NCI-H187 (cell line): ENCODE results near the gene AP1M2.
"Not testable (repeated sequence)": the region's sequence is repeated elsewhere in the genome, so short reads cannot be mapped to it uniquely, and the experiment has no call there.

Source experiments
- DNase-seq, 2 experiments: peaks; one replicate each; lab custom pipeline; 2025; lab: John Stamatoyannopoulos, UW

AP1M2 gene

DNA sequence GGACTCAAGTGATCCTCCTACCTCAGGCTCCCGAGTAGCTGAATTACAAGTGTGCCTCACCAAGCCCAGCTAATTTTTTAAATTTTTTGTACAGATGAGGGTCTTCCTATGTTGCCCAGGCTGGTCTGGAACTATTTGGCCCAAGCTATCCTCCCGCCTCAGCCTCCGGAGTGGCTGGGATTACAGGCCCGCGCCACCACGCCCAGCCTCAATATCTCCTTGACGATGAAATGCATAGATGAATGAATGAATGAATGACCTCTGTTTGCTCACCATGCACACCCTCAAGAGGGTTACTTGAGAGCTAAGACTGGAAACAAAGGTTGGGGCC is 14.9 kb upstream of the AP1M2 start:
- DNase-seq = no peak

DNA sequence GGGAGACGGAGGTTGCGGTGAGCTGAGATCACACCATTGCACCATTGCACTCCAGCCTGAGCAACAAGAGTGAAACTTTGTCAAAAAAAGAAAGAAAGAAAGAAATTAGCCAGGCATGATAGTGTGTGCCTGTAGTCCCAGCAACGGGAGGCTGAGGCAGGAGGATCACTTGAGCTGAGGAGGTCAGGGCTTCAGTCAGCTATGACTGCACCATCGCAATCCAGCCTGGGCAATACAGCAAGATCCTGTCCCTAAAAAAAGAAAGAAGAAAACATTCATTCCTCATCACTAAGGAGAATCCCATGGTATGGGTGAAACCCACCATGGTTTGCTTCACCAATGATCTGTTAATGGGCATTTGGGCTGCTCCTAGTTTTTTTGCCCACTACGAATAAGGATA is 13.0 kb upstream of the AP1M2 start:
- DNase-seq = no peak

DNA sequence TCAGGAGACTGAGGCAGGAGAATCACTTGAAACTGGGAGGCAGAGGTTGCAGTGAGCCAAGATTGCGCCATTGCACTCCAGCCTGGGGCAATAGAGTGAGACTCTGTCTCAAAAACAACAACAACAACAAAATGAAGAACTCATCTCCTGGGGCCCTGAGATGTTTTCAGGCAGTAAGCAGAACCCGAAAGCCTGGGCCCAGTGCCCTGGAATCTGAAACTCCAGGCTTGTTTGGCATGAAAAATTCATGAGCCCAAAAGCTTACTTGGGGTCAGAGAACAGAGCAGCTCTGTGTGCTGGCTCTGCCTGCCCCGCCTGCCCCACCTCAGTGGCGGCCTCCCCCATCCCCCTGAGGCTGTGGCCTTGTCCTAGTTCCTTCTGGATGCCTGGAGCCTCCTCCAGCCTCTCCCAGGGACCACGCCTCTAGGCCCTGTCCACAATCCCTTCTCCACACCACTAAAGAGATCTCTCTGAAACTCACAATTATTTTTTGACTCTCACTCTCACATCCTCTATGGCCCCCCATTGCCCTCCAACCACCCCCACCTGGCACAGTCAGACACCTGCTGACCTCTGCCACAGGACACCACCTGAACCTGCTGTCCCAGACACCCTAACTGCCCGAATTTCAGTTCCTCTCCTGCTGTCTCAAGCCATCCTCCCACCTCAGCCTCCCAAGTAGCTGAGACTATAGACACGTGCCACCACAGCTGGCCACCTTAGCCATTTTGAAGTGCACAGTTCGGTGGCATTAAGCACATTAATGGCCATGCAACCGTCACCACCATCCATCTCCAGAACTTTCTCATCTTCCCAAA is 6.9 kb upstream of the AP1M2 start:
- DNase-seq = no peak

DNA sequence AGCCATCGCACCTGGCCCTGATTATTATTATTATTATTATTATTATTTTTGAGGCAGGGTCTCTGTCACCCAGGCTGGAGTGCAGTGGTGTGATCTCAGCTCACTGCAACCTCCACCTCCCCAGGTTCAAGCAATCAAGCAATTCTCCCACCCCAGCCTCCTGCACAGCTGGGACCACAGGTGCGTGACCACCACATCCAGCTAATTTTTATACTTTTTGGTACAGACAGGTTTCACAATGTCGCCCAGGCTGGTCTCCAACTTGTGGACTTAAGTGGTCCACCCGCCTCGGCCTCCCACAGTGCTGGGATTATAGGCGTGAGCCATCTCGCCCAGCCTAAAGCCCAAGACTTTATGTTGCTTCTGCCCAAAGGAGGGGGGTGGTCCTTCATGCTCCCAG is 6.0 kb upstream of the AP1M2 start:
- DNase-seq = no peak

DNA sequence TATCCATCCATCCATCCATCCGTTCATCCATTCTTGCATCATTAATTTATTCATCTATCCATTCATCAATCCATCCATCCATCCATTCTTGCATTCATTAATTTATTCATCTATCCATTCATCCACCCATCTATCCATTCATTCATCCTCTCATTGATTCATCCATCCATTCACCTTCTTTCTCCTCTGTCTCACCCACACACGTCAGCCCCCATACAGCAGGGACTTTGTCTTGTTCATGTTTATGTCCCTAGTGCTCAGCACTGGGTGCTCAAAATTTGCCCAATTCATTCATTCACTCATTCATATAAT is 683 bp upstream of the AP1M2 start:
- DNase-seq = no peak

DNA sequence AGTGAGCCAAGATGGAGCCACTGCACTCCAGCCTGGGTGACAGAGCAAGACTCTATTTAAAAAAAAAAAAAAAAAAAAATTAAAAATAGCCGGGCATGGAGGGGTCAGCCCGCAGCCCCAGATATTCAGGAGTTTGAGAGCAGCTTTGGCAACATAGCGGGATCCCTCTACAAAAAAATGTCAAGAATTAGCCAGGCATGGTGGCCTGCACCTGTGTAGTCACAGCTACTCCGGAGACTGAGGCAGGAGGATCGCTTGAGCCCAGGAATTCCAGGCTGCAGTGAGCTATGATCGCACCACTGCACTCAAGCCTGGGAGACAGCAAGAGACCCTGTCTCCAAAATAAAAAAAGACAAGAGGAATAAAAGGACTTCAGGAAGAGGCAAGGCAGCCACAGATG is 716 bp downstream of the AP1M2 start:
- DNase-seq = no peak

DNA sequence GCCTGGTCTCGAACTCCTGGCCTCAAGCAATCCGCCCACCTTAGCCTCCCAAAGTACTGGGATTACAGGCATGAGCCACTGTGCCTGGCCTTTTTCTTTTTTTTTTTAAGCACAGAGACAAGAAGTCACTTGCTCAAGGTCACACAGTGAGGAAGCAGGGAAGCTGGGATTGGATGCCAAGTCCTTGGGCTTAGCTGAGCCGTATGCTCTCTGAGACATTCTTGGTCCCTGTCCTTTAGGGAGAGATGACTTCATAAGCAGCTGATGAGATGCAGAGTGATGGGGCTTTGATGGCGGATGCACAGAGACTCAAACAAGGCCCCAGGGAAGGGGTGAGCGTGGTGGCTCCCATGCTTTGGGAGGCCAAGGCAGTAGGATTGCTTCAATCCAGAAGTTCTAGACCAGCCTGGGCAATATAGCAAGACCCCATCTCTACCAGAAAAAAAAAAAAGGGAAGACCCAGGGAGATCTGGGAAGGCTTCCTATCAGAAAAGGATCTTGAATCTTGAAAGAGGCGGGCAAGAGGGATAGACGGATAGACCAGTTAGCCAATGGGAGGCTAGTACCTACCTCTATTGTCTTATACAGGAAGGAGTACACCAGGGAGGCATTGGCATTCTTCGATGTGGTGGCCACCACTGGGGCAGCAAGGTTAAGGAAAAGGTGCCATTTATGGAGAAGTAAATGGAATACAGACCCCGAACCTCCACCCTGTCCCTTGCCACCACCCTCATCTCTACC is 3.9 kb downstream of the AP1M2 start:
- no peak for DNase-seq

DNA sequence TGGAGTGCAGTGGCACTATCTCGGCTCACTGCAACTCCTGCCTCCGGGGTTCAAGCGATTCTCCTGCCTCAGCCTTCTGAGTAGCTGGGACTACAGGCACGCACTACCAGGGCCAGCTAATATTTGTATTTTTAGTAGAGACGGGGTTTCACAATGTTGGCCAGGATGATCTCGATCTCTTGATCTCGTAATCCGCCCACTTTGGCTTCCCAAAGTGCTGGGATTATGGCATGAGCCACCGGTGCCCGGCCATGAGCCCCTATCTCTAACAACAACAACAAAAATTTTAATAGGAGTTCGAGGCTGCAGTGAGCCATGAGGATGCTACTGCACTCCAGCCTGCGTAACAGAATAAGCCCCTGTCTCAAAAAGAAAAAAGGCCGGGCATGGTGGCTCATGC is 5.0 kb downstream of the AP1M2 start:
- DNase-seq = no peak

DNA sequence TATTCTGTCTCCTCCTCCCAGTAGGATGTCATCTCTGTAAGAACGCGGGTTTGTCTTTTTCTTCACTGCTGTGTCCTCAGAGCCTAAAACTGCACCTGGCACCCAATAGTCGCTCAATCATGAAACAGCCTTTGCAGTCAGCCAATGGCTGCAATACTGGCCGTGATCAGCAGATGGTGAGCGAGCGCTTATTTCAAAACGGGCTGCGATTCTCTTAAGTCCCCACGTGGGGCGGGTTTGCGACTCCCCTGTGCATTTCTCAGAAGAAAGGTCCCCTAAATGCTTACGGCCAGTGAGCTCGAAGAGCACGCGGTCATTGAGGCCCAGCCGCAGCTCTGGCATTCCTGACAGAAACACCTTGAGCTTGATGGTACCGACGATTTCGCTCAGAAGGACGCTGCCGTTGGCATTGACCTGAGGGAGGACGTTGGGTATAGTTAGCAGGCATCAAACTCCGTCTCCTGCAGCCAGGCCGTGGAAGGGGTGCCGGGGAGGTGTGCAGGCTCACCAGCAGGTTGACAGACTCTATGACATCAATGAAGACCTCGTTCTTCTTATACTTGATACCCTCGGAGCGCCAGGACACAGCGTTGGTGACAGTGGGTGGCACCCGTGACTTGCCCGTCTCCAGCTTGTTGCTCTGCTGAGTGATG is 6.0 kb downstream of the AP1M2 start:
- peak; percentile 24 to 52 for DNase-seq

DNA sequence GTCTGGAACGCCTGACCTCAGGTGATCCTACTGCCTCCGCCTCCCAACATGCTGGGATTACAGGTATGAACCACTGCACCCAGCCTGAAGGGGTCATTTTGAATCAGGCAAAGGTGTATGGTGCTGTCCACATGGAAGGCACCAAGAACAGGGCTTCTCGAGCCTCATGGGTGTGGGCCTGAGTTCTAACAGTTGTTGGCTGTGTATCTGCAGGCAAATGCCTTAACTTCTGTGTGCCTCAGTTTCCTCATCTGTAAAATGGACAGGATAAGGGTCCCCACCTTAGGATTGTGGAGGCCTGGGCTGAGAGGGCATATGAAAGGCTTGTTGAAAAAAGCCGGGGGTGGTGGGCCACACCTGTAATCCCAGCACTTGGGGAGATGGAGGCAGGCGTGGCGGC is 9.2 kb downstream of the AP1M2 start:
- DNase-seq = no peak

DNA sequence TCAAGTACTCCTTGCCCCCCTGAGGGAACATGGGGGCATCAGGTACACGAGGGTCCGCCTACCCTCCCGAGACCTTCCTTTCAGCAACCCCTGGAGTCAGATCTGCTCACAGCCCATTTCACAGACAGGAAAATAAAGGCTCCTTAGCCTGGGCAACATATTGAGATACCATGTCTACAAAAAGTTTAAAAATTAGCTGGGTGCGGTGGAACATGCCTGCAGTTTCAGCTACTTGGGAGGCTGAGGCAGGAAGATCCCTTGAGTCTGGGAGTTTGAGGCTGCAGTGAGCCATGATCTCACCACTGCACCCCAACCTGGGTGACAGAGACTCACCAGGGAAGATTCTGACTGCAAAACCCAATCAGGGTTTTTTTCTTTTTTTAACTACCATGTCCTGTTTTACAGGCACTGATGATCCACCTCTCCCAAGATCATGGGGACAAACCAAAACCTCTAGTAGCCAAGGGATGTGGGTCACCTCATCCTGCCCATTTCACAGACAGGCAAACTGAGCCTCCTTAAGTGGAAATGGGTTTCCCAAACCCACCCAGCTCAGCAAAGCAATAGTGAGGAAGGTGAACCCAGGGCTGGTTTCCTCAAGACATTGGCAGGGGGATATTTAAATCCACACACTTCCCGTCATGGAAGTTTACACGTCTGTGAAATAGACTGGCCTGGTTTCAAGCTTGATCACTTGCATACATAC is 11.9 kb downstream of the AP1M2 start:
- DNase-seq = no peak

DNA sequence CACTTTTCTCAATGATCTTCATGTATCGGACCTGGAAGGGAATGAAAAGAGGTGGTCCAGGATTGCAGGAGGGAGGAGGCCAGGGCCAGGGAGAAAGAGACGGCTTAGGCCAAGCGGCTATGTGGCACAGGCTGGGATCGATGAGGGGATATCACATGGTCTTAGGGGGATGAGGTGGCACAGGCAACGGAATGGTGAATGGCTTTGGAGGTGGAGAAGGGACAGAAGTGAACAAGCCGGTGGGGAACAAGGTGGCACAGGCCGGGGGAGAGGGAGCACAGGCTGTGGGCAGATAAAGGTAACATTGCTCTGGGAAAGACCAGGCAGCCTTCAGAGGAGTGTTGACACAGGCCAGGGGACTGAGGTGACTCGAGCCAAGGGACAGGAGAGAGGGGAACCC is 12.7 kb downstream of the AP1M2 start:
- no peak for DNase-seq

DNA sequence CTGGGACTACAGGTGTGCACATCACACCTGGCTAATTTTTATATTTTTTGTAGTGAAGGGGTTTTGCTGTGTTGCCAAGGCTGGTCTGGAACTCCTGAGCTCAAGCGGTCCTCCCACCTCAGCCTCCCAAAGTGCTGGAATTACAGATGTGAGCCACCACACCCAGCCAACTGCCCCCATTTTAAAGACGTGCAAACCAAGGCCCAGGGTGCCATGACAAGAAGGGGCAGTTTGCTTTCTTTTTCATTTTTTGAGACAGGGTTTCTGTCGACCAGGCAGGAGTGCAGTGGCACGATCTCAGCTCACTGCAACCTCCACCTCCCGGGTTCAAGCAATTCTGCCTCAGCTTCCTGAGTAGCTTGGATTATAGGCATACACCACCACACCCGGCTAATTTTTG is 13.3 kb downstream of the AP1M2 start:
- not testable (repeated sequence) for DNase-seq

DNA sequence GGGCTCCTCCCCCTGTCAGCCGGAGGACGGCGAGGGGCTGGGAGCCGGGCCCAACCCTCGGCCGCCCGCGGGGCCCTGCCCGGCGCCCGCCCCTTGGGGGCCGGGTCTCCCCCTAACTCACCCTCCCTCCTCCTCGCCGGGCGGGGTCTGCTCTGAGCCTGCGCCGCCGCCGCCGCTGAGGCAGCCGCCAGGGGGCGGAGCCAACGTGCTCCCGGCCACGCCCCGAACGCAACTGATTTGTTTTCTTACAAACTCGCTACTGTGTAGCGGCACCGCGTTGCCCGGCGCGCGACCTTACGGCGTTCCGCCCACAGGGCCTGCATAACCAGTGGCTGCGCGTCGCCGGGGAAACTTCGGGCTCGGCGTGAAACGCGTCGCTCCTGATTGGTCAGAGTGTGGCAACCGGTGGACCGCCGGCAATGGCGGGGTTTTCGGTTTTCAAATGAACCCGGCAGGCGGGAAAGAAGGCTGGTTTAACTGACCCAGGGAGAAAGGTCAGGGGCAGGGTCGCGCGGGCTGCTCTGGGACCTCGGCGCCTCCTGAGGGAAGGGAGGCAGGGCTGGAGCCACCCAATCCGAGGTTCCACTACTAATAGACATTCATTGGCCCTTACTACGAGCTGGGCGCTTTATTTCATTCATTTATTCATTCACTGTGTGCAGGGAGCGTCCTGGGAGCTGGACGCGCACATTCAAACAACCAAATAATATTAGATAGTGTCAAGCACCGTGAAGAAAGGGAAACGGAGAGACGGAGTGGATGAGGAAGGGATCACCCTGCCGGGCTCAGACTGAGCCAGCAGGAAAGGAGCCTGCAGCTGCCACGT is 18.1 kb downstream of the AP1M2 start, which contains the start of gene CDKN2D:
Gene CDKN2D (minus strand): TSS at position 154 of the 826 bp plus-strand sequence. CDS start 326 bp downstream, outside the sequence.
- peak; percentile 88 to 92 for DNase-seq

DNA sequence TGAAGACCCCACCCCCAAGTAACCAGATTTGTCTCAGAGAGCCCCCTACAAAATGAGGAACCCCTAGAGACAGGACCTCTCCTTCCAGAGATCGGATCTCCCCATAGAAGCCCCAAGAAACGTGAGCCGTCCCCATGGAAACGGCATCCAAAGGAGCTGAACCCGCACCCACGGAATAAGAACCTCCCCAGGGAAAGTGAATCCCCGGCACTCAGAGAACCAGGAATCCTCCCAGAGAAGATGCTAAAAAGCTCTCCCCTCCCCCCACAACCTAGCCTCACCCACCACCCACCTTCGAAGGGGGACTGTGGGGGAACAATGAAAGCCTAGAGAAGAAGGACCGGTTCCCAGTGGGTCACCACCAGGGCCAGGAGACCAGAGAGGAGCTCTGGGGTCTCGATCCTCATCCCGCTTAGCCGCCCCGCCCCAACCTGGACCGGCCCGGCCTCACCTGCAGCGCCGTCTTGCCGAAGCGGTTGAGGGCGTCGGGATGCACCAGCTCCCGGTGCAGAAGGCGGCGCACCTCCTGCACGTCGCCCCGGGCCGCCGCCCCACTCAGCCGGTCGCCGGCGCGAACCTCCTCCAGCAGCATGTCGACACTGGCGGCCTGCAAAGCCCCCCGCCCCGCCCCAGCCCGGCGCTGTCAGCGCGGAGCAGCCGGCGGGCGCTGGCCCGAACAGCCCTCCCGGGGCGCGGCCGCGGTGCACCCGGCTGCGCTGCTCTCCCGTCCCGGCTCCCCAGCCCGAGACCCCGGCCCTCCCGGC is 18.9 kb downstream of the AP1M2 start:
- DNase-seq = no peak

DNA sequence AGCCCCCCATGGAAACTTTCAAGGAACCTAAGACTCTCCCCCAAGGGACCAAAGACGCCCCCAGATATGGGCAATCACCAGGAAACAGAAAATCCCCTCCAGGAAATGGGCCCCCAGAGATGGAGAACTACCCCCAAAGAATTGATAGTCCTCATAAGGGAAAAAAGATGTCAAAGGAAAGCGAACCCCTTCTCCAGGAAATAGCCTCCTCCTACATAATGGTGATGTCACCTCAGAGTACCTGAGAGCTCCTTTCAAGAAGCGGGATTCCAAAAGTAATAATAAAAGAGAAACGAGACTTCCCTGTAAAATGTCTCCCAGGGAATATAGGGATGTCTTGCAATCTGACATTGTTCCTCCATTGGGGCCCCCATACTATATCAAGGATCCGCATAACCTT is 19.5 kb downstream of the AP1M2 start:
- no peak for DNase-seq

DNA sequence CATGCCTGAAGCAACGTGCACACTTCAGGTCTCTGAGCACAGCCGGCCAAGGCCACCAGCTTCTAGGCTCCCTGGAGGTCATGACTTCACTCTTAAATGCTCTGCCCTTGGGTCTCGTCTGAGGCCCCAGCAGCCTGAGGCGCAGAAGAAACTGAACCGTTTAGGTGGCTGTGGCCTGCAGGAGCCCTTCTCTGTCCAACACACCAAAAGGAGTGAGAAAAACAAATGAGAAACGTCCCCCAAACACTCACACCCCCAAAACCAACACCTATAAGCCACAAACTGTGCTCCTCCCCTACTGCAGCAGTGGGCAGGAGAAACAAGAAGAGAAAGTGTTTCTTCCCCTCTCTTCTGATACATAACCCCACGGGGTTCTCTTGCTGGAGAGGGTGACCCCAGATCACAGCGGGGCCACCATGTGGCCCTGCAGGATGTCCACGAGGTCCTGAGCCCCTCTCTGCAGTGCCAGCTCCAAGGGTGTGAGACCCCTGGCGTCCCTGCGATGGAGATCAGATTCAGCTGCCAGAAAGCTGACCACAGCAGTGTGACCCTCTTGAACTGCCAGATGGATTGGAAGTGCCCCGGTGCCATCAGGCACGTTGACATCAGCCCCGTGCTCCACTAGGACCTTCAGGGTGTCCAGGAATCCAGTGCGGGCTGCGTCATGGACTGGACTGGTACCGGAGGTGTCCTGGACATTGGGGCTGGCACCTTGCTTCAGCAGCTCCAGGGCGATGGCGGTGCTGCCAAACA is 20.3 kb downstream of the AP1M2 start:
- DNase-seq = no peak

DNA sequence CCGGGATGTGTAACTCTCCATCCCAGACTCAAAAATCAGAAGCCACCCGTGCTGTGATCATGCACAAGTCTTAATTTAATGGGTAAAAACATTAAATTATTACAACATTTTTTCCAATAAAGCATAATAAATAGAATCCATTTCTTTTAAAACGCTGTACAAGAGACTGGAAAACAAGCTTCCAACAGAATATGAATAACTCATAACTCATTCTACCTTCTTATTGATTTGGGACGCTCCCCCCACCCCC is 20.8 kb downstream of the AP1M2 start:
- no peak for DNase-seq

DNA sequence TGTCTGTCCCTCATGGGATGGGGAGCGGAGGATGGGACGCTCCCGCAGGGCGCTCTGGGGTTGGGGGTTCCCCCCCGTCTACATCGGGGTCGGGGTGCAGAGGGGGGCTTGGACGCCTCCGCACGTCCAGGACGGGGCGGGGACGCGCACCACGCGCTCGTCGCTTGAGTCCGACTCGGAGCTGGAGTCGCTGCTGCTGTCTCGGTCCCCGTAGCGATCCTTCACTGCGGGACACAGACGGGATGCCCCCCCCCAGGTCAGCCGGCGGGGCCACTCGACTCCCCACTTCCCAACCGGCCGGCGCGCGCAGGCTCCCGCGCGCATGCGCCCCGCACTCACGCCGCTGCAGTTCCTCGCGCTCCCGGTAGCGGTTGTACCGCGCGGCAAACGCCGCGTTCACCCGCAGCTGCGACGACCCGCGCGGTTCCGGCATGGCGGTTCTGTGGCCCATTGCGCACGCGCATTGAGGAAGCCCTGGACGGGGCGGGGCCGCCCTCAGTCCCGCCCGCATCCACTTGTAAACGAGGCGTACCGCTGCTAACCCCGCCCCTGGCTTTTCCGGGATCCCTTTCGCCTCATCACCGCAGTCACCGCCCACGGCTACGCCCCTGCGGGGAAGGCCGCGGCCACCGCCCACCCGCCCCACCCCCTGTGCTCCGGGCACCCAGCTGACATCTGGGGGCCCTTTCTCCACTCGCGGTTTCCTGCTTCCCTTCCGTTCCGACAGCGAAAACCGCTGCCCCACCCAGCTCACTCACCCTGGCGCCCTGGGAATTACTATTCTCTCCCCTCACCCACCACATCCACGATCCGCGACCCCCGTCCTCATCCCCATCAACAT is 21.3 kb downstream of the AP1M2 start, which contains the start of gene KRI1:
Gene KRI1 (minus strand): TSS at position 444 of the 841 bp plus-strand sequence. CDS start 11 bp downstream, at position 433.
- DNase-seq = peak; percentile 83 to 88
